Prostate gland (tissue), 2 donors: Measurements from ENCODE around the gene MTA3. TPM values are rescaled to one million over a fixed set of nuclear protein-coding genes. Genes with fewer than 3 reads are reported as not detected.

Experiments used
- DNase-seq: peaks from one replicate; pipeline ENCODE4 v3.0.0-alpha.2; 2019; ENCODE audit warnings: low spot score
- H3K27ac ChIP-seq, 2 donors: fragments of 200-600 bp; sonication (generic); 2 replicates each; pipeline ENCODE4 v1.5.1; 2017 to 2019
- H3K27me3 ChIP-seq: fragments of 200-600 bp; sonication (generic); replicated peaks from 2 replicates; pipeline ENCODE4 v1.5.1; 2019; ENCODE audit not compliant: insufficient read depth
- H3K36me3 ChIP-seq, 2 donors: fragments of 200-600 bp; sonication (generic); 1 replicate in 1 of 2; 2 replicates in 1 of 2; pipeline versions ENCODE4 v1.5.1 to v1.8.1; 2017 to 2019
- H3K4me1 ChIP-seq: fragments of 200-600 bp; sonication (generic); replicated peaks from 2 replicates; pipeline ENCODE4 v1.5.1; 2019
- H3K4me3 ChIP-seq, 2 donors: fragments of 200-600 bp; sonication (generic); 2 replicates each; pipeline ENCODE4 v1.5.1; 2017 to 2019
- H3K9me3 ChIP-seq: fragments of 200-600 bp; sonication (generic); 2 replicates; pipeline ENCODE4 v1.5.1; 2017
- POLR2A ChIP-seq: fragments of 450-650 bp; IDR thresholded peaks from one replicate; pipeline ENCODE4 v1.6.1; 2016; ENCODE audit warnings: antibody characterized with exemption, mild to moderate bottlenecking
- POLR2AphosphoS5 ChIP-seq: sonication (generic); formaldehyde crosslinking; IDR thresholded peaks from one replicate; pipeline ENCODE4 v1.6.1; 2017; ENCODE audit warnings: antibody characterized with exemption
- WGBS: methylation state at CpG from one replicate; pipeline ENCODE4 v1.1.5; 2018; 5-methylcytosine and 5-hydroxymethylcytosine counted together
- intact Hi-C: fragments of 100-400 bp; cut with DNase I; formaldehyde crosslinking; loops from one replicate; pipeline ENCODE4 v1.14.2; 2022
- total RNA-seq, 2 donors: library from RNA; depleted of rRNA; stranded (reverse); fragments of >200 nt; gene quantifications; one replicate each; pipeline ENCODE4 v1.1.0, GENCODE V29; 2016
- TF ChIP-seq, protein P1 (sequence below), 4 experiments: fragments of 200-600 bp in 2 of 4; fragments of 450-650 bp in 2 of 4; sonication (generic) in 2 of 4; IDR thresholded peaks; 1 replicate in 3 of 4; 2 replicates in 1 of 4; pipeline ENCODE4 v1.5.1; 2016 to 2019; ENCODE audit warnings: antibody characterized with exemption in 4 of 4, mild to moderate bottlenecking in 2 of 4, moderate library complexity in 2 of 4

The MTA3 gene
- total RNA-seq, 2 donors from 2014 or later: 23.6 to 53.4 TPM

DNA sequence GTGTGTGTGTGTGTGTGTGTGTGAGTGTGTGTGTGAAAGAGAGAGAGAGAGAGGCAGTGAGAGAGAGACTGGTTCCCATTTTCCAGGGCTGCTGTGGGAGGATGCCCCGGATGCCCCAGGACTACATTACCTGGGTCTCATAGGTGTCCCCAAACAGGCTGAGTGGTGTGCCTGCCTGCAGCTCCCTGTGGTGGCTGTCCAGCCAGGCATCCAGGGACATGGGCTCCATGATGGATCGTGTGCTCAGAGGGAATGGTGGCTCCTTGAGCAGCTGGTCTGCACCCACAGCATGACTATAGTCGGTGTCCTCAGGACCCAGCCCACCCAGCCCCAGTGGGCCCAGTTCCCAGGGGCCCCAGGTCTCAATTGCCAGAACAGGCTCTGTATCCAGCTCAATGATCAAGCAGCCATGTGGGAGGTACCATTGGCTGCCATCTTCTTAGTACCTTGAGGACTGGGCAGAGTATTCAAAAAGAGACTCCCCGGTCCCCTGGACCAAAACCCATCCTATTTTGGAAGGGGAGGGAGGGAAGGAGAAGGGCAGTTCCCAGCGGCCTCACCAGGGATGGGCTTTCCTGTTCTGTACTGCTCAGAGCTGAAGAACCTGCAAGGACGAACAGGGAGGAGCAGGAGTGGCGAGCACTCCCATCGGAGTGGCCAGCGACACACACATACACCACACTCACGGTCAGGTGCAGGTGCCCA lies 201.3 kb downstream of the MTA3 start:
- intact Hi-C loops: no loop called here
- no peak for DNase-seq
- Histone ChIP-seq H3K9me3 (no peaks in the 10 kb centered on the region), H3K4me3 (no peak overlapping the region), H3K27ac (no peak overlapping the region), H3K36me3 (no peaks in the 10 kb centered on the region), H3K27me3 (no peaks in the 10 kb centered on the region), H3K4me1 (no peaks in the 10 kb centered on the region)
- WGBS: 92% methylated on average over 10 of the region's 10 CpGs
- TF ChIP-seq, protein P1, sequence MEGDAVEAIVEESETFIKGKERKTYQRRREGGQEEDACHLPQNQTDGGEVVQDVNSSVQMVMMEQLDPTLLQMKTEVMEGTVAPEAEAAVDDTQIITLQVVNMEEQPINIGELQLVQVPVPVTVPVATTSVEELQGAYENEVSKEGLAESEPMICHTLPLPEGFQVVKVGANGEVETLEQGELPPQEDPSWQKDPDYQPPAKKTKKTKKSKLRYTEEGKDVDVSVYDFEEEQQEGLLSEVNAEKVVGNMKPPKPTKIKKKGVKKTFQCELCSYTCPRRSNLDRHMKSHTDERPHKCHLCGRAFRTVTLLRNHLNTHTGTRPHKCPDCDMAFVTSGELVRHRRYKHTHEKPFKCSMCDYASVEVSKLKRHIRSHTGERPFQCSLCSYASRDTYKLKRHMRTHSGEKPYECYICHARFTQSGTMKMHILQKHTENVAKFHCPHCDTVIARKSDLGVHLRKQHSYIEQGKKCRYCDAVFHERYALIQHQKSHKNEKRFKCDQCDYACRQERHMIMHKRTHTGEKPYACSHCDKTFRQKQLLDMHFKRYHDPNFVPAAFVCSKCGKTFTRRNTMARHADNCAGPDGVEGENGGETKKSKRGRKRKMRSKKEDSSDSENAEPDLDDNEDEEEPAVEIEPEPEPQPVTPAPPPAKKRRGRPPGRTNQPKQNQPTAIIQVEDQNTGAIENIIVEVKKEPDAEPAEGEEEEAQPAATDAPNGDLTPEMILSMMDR (IDR thresholded peaks at IDR 0.05): no peak
- no peak for TF ChIP-seq POLR2A
- TF ChIP-seq POLR2AphosphoS5: no peak

DNA sequence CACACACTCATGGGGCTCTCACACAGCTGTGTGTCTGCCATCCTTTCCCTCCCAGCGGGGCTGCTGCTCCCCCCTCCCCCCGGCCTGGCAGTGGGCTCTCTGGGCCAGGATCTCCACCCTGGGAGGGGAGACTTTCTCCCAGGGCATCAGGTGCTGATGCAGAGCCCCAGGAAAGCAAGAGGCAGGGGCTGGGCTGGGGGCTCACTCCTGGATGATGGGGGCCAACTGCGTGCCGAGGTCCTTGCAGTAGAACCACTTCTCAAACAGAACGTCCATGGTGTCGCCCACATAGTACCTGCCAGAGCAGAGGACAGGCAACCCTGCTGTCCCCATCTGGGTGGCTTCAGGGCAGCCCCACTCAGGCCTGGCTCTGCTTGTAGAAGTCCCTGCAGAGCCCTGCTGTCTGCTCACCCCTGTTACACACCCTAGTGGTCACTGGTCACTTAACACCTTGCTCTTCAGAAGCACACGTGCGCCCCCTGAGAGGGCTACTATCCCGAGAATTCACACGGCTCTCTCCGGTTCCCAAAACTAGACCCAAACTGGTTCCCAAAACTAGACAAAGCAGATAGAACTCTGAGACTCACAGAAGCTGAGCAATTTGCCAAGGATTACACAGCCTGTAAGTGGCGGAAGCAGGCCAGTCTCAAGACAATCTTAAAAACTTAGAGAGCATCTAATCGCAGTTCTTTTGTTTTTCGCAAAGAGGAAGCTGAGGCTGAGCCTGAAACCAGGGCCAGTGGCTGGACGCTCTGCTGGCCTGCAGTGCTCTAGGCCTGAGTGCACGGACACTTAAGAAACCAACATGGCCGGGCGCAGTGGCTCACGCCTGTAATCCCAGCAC lies 202.1 kb downstream of the MTA3 start:
- intact Hi-C loops: no loop called here
- no peaks in the 10 kb centered on the region for H3K9me3 ChIP-seq
- H3K36me3 ChIP-seq: no peaks in the 10 kb centered on the region
- no peak overlapping the region for H3K4me3 ChIP-seq
- no peaks in the 10 kb centered on the region for H3K4me1 ChIP-seq
- 79% methylated on average over 19 of the region's 19 CpGs for WGBS
- no peaks in the 10 kb centered on the region for H3K27me3 ChIP-seq
- no peak overlapping the region for H3K27ac ChIP-seq
- no peak for TF ChIP-seq POLR2A
- TF ChIP-seq, protein P1 (IDR thresholded peaks at IDR 0.05): peak in 3 of 4 experiments; percentile 7 to 32 (median 11)
- no peak for DNase-seq

DNA sequence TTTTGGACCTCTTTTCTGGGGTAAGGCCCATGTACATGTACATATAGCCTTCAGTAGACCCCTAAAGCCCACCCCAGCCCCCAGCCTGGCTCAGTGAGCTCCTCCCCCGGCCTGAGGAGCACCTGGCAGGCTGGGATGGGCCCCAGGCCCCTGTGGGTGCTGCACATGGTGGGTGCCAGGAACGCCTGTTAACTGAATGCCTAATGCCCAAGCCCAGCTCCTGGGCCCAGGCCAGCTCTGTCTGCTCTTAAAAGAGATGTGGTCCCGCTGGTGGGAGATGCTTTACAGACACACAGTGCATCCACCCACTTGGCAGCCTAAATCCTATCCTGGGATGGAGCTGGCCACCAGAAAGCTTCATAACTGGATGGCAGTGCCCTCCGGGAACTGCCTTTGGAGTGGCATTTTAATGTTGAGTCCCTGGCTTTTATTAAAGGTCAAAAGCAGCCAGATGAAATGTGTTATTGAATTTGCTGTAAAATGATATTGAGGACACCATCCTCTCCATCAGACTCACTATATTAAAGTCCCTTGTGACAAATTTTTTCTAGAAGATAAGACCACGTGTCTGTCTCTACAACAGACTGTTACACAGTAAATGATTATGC lies 203.2 kb downstream of the MTA3 start:
- Histone ChIP-seq H3K27ac (no peak overlapping the region), H3K9me3 (no peaks in the 10 kb centered on the region), H3K4me1 (no peaks in the 10 kb centered on the region), H3K4me3 (no peak overlapping the region), H3K27me3 (no peaks in the 10 kb centered on the region), H3K36me3 (no peaks in the 10 kb centered on the region)
- WGBS: 78% methylated on average over 5 of the region's 5 CpGs
- no peak for DNase-seq
- intact Hi-C loops: no loop called here
- TF ChIP-seq, protein P1 (IDR thresholded peaks at IDR 0.05): no peak
- no peak for TF ChIP-seq POLR2A
- TF ChIP-seq POLR2AphosphoS5: no peak

DNA sequence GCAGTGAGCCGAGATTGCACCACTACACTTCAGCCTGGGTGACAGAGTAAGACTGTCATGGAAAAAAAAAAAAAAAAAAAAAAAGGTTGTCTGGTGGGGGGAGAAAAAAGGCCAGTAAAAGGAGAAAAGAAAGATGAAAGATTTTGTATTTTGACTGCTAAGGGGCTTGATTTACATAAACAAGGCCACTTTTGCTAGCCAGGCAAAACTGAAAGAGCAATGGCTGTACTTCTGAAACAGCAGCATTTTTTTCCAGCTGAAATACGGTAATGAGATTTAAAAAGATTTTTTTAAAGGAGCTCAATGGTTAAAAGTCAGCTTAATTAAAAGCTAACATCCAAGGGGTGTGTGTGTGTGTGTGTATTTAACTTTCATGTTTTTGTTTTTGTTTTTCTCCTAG lies 206.8 kb downstream of the MTA3 start:
- no peaks in the 10 kb centered on the region for H3K9me3 ChIP-seq
- H3K27ac ChIP-seq: no peak overlapping the region
- no peak for TF ChIP-seq POLR2A
- TF ChIP-seq, protein P1 (IDR thresholded peaks at IDR 0.05): no peak
- no peak for TF ChIP-seq POLR2AphosphoS5
- intact Hi-C loops: no loop called here
- H3K4me3 ChIP-seq: no peak overlapping the region
- H3K36me3 ChIP-seq: no peaks in the 10 kb centered on the region
- no peaks in the 10 kb centered on the region for H3K27me3 ChIP-seq
- H3K4me1 ChIP-seq: no peaks in the 10 kb centered on the region
- WGBS: 72% methylated on average over 2 of the region's 2 CpGs
- DNase-seq: no peak
